GM10266 (cell line): ENCODE results near the gene ABHD15.

ENCODE experiments used
- DNase-seq: peaks from one replicate; pipeline ENCODE4 v3.0.0; 2012; ENCODE audit errors: extremely low spot score
- TF ChIP-seq, protein P1 (sequence below): IDR thresholded peaks from 2 replicates; pipeline ENCODE4 v1.5.1; 2012; ENCODE audit warnings: mild to moderate bottlenecking, low read depth; ENCODE audit not compliant: control insufficient read depth, insufficient read depth; ENCODE audit errors: missing control alignments

ABHD15 gene

GRCh38 chr17:29569245-29569950, 2.6 kb upstream of the ABHD15 start:
- peak; percentile 23 for DNase-seq
- TF ChIP-seq, protein P1, sequence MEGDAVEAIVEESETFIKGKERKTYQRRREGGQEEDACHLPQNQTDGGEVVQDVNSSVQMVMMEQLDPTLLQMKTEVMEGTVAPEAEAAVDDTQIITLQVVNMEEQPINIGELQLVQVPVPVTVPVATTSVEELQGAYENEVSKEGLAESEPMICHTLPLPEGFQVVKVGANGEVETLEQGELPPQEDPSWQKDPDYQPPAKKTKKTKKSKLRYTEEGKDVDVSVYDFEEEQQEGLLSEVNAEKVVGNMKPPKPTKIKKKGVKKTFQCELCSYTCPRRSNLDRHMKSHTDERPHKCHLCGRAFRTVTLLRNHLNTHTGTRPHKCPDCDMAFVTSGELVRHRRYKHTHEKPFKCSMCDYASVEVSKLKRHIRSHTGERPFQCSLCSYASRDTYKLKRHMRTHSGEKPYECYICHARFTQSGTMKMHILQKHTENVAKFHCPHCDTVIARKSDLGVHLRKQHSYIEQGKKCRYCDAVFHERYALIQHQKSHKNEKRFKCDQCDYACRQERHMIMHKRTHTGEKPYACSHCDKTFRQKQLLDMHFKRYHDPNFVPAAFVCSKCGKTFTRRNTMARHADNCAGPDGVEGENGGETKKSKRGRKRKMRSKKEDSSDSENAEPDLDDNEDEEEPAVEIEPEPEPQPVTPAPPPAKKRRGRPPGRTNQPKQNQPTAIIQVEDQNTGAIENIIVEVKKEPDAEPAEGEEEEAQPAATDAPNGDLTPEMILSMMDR, result no peak

- TF ChIP-seq, protein P1, result no peak
- peak; percentile 95 for DNase-seq
These were observed 1.8 kb upstream of the ABHD15 start, which contains the start of gene TP53I13 for GRCh38 chr17:29568331-29569244. TP53I13 (plus strand) TSS chr17:29568701; CDS start chr17:29568759, 58 bp downstream.

DNA sequence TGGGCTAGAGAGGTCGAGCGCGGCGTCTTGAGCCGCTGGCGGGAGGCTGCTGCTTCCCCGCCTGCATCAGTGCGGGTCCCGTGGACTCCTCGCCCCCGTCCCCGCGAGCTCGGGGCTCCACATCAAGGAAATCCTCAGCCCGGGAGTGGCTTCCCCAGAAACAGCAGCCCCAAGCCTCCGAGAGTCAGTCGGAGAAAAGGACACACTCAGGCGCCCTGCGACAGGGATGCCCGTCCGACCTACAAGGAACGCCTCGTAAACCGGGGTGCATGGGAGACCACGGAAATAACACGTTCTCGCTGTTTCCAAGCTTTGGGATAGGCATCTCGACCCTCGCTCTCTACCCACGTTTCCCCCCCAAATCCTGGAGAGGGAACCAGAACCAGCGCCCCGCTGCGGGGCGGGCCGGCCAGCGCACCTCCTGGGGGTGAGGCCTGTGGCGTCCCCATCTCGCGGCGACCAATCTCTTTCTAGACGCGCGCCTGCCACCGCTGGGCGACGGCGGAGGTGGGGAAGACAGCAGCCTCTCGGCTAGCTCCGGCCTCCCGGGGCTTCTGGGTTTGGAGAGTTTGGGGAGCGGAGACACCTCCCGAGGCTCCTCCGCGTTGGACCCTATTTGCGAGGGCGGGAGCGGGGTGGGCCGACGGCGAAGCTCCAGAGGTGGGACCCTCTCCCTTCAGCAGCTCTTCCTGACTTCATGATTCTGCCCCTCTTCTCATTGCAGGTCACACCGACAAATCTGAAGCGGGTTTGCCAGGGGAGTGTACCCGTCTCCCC, 905 bp upstream of the ABHD15 start:
- DNase-seq, result peak; percentile 92
- TF ChIP-seq, protein P1, result peak; percentile 64

DNA sequence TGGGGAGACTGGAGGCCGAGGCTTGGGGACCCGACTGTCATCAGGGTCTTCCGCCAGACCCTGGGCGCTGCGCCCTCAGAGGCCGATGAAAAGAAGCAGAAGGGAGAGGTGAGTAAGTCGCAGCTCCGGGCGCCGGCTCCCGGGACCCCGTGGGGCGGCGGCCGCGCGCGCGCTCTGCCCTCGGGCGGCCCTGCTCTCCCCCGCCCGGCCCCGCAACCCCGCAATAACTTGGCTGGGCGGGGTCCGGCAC, 392 bp upstream of the ABHD15 start:
- DNase-seq, result no peak

GRCh38 chr17:29565643-29566472, 979 bp downstream of the ABHD15 start:
- TF ChIP-seq, protein P1, result peak; percentile 28
- peak; percentile 67 for DNase-seq

More for the DNA sequence above, 392 bp upstream of the ABHD15 start:
- TF ChIP-seq, protein P1, result no peak

DNA sequence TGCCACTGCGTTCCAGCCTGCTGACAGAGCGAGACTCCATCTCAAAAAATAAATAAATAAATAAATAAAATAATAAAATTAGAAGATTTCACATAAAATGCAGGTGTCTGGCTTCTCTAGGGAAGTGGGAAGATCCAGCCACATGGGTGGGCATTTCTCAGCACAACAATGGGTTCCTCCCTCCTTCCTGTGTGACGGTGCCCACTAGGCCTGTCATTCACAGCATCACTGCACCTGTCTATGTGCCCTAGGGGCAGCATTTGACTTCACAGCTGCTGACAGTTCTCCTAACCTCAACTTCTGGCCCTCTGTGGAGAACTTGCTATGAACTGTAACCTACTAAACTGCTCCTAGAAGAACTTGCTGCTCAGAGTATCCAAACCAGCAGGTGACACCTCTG, 3.0 kb downstream of the ABHD15 start:
- TF ChIP-seq, protein P1, result no peak
- peak; percentile 8 for DNase-seq
